ENCODE data around the gene DEPDC7.

DEPDC7 gene

GRCh38 chr11:33065445-33066178 is 49.9 kb downstream of the DEPDC7 start:
- Histone ChIP-seq H3K36me3 (ENCODE audit: control insufficient read depth in 2 of 2, insufficient read depth in 1 of 2, low read length in 2 of 2) (peaks cover 3 to 70% of the 10 kb centered on the region in 2 experiments; a peak in 2 of 3 replicates), H3K4me3 (ENCODE audit: low read depth, low read length) (no peak overlapping the region), H3K9me3 (ENCODE audit: control insufficient read depth, insufficient read depth, low read depth, low read length) (no peaks in the 10 kb centered on the region), H3K27ac (ENCODE audit: extremely low read depth, low read depth, low read length) (no peak overlapping the region), H3K4me1 (ENCODE audit: control insufficient read depth, insufficient read depth, low read length) (no peaks in the 10 kb centered on the region)
- ChIA-PET CTCF (interaction anchor here (0.5 to 3.0 kb wide), 35 partner anchors 9 to 750 kb away, joined by 3 to 41 read pairs (median 4); partner anchors contain the start of gene TCP11L1), POLR2A (interaction anchor here (0.6 to 1.3 kb wide), 3 partner anchors 25 to 152 kb away, joined by 3 to 6 read pairs (median 3); partner anchors contain the start of genes DEPDC7 and TCP11L1)
- TF ChIP-seq ZNF114 (tag by site-specific recombination; IDR thresholded peaks at IDR 0.05) (no peak), ZNF837 (tag by site-specific recombination; IDR thresholded peaks at IDR 0.05) (no peak), ZNF654 (tag by site-specific recombination; IDR thresholded peaks at IDR 0.05; ENCODE audit: low read depth) (peak; percentile 73), ZNF521 (tag by site-specific recombination; IDR thresholded peaks at IDR 0.05) (no peak), ZNF792 (tag by site-specific recombination; IDR thresholded peaks at IDR 0.05) (no peak), IKZF3 (tag by site-specific recombination; IDR thresholded peaks at IDR 0.05) (no peak), ZNF777 (tag by site-specific recombination; IDR thresholded peaks at IDR 0.05; ENCODE audit: borderline replicate concordance) (no peak), PBX3 (CRISPR knock-in tag; IDR thresholded peaks at IDR 0.05) (no peak), KLF16 (tag by site-specific recombination; IDR thresholded peaks at IDR 0.05) (no peak), ZNF274 (IDR thresholded peaks at IDR 0.05; ENCODE audit: low read length) (no peak), ZNF274 (tag by site-specific recombination; IDR thresholded peaks at IDR 0.05; ENCODE audit: borderline replicate concordance) (no peak), ZNF211 (tag by site-specific recombination; IDR thresholded peaks at IDR 0.05; ENCODE audit: low read depth) (no peak), MEIS1 (CRISPR knock-in tag; IDR thresholded peaks at IDR 0.05; ENCODE audit: borderline replicate concordance) (no peak), ZNF629 (tag by site-specific recombination; IDR thresholded peaks at IDR 0.05) (no peak), ZNF140 (tag by site-specific recombination; IDR thresholded peaks at IDR 0.05) (no peak), ZSCAN30 (tag by site-specific recombination; IDR thresholded peaks at IDR 0.05) (0 out of 2 replicates have a peak, but pooled peaks have one; percentile 23), ZNF341 (tag by site-specific recombination; IDR thresholded peaks at IDR 0.05; ENCODE audit: low read depth) (no peak)
- TF ChIP-seq, protein P1, sequence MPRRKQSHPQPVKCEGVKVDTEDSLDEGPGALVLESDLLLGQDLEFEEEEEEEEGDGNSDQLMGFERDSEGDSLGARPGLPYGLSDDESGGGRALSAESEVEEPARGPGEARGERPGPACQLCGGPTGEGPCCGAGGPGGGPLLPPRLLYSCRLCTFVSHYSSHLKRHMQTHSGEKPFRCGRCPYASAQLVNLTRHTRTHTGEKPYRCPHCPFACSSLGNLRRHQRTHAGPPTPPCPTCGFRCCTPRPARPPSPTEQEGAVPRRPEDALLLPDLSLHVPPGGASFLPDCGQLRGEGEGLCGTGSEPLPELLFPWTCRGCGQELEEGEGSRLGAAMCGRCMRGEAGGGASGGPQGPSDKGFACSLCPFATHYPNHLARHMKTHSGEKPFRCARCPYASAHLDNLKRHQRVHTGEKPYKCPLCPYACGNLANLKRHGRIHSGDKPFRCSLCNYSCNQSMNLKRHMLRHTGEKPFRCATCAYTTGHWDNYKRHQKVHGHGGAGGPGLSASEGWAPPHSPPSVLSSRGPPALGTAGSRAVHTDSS (tag by site-specific recombination; IDR thresholded peaks at IDR 0.05): no peak
- TF ChIP-seq, protein P2, sequence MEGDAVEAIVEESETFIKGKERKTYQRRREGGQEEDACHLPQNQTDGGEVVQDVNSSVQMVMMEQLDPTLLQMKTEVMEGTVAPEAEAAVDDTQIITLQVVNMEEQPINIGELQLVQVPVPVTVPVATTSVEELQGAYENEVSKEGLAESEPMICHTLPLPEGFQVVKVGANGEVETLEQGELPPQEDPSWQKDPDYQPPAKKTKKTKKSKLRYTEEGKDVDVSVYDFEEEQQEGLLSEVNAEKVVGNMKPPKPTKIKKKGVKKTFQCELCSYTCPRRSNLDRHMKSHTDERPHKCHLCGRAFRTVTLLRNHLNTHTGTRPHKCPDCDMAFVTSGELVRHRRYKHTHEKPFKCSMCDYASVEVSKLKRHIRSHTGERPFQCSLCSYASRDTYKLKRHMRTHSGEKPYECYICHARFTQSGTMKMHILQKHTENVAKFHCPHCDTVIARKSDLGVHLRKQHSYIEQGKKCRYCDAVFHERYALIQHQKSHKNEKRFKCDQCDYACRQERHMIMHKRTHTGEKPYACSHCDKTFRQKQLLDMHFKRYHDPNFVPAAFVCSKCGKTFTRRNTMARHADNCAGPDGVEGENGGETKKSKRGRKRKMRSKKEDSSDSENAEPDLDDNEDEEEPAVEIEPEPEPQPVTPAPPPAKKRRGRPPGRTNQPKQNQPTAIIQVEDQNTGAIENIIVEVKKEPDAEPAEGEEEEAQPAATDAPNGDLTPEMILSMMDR (tag by site-specific recombination; IDR thresholded peaks at IDR 0.05): peak; percentile 76
- TF ChIP-seq, protein P3, sequence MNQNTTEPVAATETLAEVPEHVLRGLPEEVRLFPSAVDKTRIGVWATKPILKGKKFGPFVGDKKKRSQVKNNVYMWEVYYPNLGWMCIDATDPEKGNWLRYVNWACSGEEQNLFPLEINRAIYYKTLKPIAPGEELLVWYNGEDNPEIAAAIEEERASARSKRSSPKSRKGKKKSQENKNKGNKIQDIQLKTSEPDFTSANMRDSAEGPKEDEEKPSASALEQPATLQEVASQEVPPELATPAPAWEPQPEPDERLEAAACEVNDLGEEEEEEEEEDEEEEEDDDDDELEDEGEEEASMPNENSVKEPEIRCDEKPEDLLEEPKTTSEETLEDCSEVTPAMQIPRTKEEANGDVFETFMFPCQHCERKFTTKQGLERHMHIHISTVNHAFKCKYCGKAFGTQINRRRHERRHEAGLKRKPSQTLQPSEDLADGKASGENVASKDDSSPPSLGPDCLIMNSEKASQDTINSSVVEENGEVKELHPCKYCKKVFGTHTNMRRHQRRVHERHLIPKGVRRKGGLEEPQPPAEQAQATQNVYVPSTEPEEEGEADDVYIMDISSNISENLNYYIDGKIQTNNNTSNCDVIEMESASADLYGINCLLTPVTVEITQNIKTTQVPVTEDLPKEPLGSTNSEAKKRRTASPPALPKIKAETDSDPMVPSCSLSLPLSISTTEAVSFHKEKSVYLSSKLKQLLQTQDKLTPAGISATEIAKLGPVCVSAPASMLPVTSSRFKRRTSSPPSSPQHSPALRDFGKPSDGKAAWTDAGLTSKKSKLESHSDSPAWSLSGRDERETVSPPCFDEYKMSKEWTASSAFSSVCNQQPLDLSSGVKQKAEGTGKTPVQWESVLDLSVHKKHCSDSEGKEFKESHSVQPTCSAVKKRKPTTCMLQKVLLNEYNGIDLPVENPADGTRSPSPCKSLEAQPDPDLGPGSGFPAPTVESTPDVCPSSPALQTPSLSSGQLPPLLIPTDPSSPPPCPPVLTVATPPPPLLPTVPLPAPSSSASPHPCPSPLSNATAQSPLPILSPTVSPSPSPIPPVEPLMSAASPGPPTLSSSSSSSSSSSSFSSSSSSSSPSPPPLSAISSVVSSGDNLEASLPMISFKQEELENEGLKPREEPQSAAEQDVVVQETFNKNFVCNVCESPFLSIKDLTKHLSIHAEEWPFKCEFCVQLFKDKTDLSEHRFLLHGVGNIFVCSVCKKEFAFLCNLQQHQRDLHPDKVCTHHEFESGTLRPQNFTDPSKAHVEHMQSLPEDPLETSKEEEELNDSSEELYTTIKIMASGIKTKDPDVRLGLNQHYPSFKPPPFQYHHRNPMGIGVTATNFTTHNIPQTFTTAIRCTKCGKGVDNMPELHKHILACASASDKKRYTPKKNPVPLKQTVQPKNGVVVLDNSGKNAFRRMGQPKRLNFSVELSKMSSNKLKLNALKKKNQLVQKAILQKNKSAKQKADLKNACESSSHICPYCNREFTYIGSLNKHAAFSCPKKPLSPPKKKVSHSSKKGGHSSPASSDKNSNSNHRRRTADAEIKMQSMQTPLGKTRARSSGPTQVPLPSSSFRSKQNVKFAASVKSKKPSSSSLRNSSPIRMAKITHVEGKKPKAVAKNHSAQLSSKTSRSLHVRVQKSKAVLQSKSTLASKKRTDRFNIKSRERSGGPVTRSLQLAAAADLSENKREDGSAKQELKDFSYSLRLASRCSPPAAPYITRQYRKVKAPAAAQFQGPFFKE (tag by site-specific recombination; IDR thresholded peaks at IDR 0.05; ENCODE audit: borderline replicate concordance): no peak
- TF ChIP-seq, protein P4, sequence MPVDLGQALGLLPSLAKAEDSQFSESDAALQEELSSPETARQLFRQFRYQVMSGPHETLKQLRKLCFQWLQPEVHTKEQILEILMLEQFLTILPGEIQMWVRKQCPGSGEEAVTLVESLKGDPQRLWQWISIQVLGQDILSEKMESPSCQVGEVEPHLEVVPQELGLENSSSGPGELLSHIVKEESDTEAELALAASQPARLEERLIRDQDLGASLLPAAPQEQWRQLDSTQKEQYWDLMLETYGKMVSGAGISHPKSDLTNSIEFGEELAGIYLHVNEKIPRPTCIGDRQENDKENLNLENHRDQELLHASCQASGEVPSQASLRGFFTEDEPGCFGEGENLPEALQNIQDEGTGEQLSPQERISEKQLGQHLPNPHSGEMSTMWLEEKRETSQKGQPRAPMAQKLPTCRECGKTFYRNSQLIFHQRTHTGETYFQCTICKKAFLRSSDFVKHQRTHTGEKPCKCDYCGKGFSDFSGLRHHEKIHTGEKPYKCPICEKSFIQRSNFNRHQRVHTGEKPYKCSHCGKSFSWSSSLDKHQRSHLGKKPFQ (tag by site-specific recombination; IDR thresholded peaks at IDR 0.05): no peak
